WI38 (cell line): ENCODE results near the gene ZNF438.

Experiments
- H3K4me3 ChIP-seq: 2 replicates; pipeline ENCODE4 v1.5.1; 2011; ENCODE audit warnings: low read depth, mild to moderate bottlenecking, control low read depth, low read length
- TF ChIP-seq, protein P1 (sequence below): IDR thresholded peaks from 2 replicates; pipeline ENCODE4 v1.5.1; 2012; ENCODE audit warnings: low read depth, mild to moderate bottlenecking, control low read depth, low read length

ZNF438 gene

DNA sequence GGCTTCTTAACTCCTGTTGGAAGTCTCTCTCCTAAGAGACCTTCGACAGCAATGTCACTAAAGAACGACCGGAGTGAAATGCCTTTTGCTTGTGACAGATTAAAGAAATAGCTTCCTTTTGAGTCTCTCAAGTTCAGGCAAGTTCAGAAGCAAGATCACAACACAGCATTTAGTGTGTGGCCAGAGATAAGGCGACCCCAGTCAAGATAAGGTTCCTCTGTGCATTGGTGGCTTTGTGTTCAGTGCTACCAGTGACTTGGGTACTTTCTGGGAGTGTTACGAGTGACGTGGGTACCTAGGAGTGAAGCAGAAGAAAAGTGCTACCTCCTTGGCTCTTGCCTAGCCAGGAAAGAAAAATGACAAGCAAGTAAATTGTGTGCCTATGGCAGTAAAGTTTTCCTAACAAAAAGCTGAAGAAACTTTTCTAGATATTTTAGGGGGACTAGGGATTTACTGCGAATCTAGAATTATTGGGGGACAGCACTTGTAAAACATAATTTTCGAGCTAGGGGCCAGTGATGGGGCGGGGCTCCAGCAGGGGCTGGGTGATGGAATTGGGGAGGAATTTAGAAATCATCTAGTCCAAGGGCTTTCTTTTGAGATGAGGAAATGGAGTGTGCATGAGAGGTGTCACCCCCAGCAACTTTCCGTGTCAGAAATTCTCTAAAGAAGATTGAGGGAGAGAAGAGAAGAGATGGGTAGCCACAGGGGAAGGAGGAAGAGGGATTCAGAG, 210.2 kb downstream of the ZNF438 start:
- no peak overlapping the region for H3K4me3 ChIP-seq
- TF ChIP-seq, protein P1, sequence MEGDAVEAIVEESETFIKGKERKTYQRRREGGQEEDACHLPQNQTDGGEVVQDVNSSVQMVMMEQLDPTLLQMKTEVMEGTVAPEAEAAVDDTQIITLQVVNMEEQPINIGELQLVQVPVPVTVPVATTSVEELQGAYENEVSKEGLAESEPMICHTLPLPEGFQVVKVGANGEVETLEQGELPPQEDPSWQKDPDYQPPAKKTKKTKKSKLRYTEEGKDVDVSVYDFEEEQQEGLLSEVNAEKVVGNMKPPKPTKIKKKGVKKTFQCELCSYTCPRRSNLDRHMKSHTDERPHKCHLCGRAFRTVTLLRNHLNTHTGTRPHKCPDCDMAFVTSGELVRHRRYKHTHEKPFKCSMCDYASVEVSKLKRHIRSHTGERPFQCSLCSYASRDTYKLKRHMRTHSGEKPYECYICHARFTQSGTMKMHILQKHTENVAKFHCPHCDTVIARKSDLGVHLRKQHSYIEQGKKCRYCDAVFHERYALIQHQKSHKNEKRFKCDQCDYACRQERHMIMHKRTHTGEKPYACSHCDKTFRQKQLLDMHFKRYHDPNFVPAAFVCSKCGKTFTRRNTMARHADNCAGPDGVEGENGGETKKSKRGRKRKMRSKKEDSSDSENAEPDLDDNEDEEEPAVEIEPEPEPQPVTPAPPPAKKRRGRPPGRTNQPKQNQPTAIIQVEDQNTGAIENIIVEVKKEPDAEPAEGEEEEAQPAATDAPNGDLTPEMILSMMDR = no peak

DNA sequence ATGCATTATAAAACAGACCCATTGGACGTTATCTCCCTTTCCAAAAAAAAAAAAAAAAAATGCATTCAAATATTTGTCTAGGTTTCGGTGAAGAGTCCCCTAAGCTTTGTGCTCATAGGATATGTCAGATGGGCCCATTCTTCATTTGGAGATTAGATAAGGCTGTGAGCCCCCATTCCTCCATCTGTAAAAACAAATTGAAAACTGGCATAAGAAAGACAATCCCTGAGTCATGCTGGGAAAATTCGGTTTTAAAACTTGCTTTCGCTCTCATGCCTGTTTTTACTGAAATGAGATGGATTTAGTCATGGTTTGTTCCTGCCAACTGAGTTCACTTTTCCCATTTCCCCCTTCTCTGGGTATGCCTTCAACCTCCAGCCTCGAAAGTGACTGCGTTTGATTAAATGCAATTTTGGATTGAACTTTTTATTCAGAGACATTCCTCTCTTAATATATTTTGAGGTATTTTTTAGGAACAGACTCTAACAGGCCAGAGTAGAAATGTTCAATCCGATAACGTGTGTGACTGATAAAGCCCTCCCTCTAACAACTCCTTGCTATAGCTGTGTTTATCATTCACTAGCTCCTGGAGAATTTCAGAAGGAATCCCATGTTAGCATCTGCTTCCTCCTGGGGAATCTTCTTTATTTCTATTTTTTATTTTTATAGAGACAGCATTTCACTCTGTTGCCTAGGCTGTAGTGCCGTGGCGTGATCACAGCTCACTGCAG, 211.2 kb downstream of the ZNF438 start:
- peak overlapping the region; percentile 7; the same call in 1 of the 2 replicates for H3K4me3 ChIP-seq
- TF ChIP-seq, protein P1 = no peak

DNA sequence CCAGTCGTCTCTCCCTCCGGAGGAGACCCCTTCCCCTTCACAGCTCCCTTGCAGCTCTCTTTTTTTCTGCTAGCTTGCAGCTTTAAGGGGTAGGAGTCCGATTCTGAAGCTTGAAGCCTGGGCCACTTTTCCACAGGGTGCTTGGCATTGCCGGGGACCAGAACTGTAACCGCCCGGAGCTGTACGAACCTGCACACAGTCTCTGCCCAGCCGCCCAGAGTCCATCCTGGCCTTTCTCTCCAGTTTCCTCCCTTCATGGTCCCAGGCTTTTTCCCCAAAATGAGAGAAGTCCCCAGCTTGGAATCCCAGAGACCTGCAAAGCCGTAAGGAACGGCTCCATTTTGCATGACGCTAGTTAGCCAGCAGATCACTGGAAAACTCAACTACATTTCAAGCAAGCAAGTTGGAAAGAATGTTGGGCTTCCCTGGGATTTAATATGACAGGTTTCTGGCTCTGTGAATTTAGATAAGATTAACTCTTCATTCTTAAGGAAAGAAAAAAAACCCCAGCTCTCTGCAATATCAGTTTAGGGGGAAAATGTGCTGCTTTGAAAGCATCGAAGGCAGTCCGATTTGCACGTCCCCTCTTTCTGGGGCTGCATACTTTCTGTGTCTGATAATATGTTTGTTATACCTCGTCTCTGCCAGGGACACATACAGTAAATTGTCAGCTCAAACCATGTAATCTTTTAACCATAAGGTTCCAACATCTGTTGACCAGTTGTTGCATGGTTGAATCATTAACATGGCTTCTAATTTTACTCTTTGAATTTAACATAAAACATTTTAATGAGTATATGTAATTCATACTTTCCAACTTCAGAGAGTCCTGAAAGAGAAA, 212.1 kb downstream of the ZNF438 start:
- H3K4me3 ChIP-seq = peak overlapping the region; percentile 7; the same call in 1 of the 2 replicates
- TF ChIP-seq, protein P1 = no peak

DNA sequence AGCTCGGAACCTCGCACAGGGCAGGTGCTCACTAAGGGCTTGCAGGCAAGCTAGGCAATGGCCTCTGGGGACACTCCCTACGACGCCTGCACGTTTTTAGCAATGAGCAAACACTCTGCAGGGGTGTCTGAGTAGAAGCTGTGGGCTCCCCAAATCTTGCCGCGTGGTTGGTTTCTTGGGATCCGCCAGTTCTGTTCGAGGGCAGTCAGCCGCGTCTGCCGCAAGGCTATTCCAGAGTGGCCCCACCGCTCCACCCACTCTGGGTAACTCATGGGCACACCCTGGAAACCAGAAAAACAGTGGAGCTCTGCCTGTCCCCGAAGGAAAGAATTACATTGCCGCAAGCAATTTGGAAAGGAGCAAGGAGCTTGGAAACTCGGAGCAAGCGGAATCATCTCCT, 212.8 kb downstream of the ZNF438 start:
- H3K4me3 ChIP-seq = no peak overlapping the region
- TF ChIP-seq, protein P1 = no peak

DNA sequence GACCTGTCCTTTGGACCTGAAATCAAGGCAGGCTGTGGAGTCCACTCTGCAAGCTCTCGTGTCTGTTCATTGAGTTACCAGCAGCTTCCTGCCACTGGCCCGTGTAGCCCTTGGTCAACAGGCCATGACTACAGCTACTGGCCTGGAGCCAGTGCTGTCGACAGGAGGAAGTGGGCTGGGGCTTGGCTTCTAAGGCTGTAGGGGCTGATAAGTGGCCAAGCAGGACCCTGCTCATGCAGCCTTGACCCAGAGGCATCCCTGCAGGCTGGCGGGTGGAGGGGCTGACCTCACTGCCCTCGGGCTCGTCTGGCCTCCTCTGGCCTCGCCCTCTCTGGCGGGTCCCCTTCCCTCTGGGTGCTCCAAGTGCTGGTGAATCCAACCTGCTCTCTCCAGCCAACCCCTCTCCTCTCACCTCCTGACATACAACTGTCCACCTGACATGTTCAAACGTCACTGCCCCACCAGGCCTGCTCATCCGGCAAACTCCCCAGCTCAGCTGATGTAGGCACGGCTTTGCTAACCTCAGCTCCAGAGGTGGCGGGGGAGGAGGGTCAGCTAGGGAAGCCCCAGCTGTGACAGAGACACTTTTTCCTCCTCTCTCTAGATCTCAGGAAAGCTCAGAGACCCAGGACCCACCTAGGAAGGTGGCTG, 213.5 kb downstream of the ZNF438 start:
- TF ChIP-seq, protein P1 = no peak
- H3K4me3 ChIP-seq = no peak overlapping the region

DNA sequence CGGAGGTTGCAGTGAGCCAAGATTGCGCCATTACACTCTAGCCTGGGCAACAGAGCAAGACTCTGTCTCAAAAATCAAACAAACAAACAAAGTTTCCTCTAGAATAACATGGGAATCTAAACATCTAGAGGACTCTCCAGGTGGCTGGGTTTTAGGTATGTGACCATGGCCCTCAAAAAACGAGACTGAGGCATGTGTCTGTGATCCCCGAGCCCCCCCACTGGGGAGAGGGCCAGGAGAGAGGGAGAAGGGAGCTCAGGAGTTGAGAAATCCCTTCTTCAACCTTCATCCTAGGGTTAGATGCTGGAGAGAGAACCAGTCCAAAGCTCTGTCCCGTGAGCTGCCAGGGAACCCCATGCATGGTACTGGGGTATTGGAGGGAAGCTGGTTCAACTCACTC, 214.1 kb downstream of the ZNF438 start:
- no peak overlapping the region for H3K4me3 ChIP-seq
- TF ChIP-seq, protein P1 = no peak
